NCI-H2081 (cell line): ENCODE data around the gene STK4.
A peak's percentile ranks its signal among the peaks of the same experiment; 100 is the strongest.

ENCODE experiments used
- DNase-seq, 2 experiments: peaks; one replicate each; lab custom pipeline; 2025; lab: John Stamatoyannopoulos, UW

The STK4 gene

DNA sequence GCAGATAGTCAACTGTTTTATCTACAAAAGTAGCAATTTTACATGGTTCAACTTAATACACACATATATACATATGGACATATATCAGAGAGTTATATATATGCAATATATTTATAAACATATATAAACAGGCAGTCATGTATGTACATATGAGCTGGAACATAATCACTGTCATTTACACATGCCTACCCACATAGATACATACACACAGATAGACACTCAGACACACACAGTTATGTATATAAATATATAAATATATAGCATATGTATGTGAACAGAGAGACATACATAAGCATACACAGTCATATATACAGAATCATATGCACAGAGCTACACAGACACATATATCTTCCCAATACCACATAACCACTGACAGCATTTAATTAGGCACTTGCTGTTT lies 146.4 kb downstream of the STK4 start:
- DNase-seq, result no peak

DNA sequence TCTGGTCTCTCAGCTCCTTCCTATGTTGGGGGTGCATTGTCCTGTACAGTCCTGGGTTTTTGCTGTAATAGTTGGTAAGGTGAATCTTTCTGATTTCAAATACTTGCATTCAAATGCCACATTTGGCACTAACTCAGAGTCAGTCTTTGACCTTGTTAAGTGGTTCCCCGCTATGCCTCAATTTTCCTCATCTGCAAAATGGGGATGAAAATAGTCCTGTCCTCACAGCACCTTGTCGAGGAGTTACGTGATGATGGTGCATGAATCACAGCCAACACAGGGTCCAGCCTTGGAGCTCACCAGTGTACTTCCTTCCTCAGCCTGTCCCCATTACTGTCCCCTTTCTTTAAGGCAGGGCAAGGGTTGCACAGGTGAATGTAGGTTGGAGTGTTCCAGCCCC lies 147.6 kb downstream of the STK4 start:
- DNase-seq, result no peak

GRCh38 chr20:45114465-45115385 lies 148.4 kb downstream of the STK4 start, which contains the start of gene WFDC5:
WFDC5 (minus strand) TSS chr20:45115174; CDS start chr20:45115083, 91 bp downstream.
- DNase-seq, result no peak

DNA sequence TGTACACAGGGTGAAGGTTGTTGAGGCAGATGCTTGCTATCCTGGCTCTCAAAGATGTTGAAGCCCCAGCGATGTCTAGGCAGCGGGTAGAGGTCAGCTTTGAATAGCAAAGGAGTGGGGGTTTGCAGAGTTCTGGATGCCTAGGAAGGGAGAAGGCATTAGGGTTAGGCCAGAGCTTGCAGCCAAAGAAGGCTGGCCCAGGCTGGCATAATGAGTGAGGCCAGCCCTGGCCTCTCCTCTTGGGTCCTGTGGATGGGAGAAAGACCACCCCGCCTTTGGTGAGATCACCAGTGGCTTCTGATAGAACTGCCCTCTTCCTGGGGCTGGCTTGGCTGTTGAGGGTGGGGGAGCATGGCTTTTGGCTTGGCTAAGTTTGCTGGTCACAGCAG lies 149.1 kb downstream of the STK4 start:
- DNase-seq, result no peak

- no peak for DNase-seq
Measured at GRCh38 chr20:45115829-45116228, 149.5 kb downstream of the STK4 start.

- peak in 1 of 2 experiments; percentile 4 for DNase-seq
Measured at GRCh38 chr20:45117581-45117980, 151.3 kb downstream of the STK4 start.

DNA sequence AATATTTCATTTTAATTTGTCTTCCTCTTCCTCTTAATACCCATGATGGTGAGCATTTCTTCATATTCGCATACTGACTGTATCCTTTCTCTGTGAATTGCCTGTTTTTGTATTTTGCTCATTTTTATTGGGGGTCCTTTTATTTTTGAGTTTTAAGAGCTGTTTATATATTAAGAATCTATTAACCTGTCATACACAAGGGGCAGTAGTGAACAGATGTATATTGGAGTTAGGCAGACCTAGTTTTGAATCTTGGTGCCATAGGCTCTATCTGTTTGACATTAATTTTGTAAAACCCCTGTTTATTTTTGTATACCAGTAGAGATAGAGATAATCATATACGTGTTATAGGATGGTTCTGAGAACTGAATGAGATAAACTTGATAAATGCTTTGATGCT lies 151.7 kb downstream of the STK4 start:
- no peak for DNase-seq

GRCh38 chr20:45119556-45120266 lies 153.4 kb downstream of the STK4 start:
- no peak for DNase-seq

- no peak for DNase-seq
Measured at GRCh38 chr20:45121388-45121787, 155.1 kb downstream of the STK4 start.

GRCh38 chr20:45124365-45124764 lies 158.1 kb downstream of the STK4 start, which contains the start of gene WFDC12:
WFDC12 (minus strand) TSS chr20:45124465; CDS start chr20:45124447, 18 bp downstream.
- no peak for DNase-seq

- no peak for DNase-seq
Measured at GRCh38 chr20:45128099-45128498, 161.8 kb downstream of the STK4 start.
